ENCODE measurements around the gene LAG3.

Gene LAG3

DNA sequence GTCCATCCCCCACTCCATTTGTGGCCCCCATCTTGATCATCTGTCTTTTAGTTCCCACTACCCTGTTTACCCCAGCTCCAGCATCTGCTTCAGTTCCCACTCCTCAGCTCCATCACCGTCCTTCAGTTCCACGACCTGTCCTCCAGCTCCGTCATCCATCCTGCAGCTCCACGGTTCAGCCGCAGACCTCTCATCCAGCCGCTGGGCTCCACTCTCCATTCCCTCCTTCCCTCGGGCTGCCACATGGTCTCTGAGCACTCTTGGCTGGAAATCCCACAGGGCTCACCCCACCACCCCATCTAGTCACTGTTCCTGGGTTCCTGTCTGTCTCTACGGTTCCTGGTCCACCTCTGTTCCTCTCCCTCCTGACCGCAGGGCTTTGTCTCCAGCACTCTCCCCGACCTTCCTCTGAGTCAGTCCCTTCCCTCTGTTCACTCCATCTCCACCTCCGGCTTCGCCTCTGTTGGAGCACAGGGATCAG, 52.6 kb downstream of the LAG3 start:
- peak; percentile 67 for DNase-seq

DNA sequence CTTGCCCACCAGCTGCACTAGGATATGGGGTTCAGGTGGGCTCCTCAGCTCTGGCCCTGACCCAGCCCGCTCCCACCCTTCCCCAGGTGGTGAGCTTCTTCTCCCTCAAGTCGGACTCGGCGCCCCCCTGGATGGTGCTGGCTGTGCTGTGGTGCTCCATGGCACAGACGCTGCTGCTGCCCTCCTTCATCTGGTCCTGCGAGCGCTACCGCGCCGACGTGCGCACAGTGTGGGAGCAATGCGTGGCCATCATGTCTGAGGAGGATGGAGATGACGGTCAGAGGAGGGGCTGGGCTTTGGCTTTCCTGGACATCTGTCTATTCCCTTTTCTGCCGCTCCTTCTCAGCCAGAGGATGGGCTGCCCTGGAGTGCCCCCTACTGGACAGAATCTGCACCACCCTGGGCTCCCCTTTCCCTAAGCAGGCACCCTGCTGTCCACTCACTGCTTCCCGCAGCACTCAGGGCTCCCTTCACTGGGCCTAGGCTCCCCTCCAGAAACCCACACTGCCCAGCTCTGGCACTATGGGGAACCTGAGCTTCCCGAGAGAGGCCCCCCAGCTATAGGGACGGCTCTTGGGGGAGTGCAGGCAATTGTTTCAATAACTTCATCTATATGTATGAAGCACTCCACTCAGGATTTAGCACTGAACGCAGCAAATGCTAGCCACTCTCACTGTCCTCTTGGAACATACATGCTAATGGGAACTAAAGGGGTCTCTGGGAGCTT, 53.2 kb downstream of the LAG3 start:
- DNase-seq, result peak; percentile 88

GRCh38 chr12:6826125-6826733, 53.9 kb downstream of the LAG3 start:
- DNase-seq, result no peak

DNA sequence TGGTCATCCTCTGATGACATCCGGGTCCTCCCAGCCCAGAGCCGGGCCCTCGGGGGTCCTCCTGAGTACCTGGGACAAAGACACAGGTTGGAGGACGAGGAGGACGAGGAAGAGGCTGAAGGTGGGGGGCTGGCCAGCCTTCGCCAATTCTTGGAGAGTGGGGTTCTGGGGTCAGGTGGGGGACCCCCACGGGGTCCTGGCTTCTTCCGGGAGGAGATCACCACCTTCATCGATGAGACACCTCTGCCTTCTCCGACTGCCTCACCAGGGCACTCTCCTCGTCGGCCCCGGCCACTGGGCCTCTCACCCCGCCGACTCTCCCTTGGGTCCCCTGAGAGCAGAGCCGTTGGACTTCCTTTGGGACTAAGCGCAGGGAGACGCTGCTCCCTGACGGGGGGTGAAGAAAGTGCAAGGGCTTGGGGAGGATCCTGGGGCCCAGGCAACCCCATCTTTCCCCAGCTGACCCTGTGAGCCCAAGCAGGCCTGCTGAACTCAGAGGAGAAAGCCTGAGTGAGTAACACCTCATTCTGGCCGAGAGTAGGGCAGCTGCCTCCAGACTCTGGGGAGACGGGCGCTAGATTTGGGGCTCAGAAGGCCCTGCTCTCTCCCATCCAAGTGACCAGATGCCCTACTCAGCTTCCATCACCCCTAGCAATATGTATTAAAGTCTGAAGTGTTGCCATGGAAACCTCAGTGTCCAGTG, 54.6 kb downstream of the LAG3 start:
- DNase-seq, result no peak

DNA sequence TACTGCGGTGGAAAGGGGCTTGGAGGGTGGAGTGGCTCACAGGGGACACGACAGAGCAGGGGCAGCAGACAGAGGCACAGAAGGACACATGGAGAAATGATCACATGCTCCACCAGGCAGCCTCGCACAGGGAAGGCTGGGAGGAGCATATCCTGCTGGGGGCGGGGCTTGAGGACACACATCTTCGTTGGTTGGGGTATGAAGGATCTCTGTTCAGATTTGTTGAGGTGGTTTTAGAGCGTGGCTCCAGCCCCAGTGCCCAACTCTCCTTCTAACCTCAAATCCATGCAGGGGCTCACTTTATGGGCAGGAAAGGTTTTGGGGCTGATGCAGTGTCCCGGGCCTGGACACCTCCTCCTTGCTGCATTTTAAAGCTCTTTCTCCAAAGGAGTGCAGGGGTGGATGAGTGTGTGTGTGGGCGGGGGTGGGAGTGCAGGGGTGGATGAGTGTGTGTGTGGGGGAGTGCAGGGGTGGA, 55.2 kb downstream of the LAG3 start:
- peak; percentile 89 for DNase-seq

Measured in EL (cell line).